Lung (tissue), 12 donors: ENCODE measurements around the gene RBM38. TPM values are rescaled to one million over a fixed set of nuclear protein-coding genes. Genes with fewer than 3 reads are reported as not detected.
"Not testable (repeated sequence)": the region's sequence is repeated elsewhere in the genome, so short reads cannot be mapped to it uniquely, and the experiment has no call there.

Source experiments
- ATAC-seq: fragments of 200-7000 bp; cut with Tn5 transposase; one replicate; pipeline ENCODE4 v1.9.1; 2020; ENCODE audit warnings: moderate number of reproducible peaks; ENCODE audit not compliant: insufficient read depth, low FRiP score
- DNase-seq, 3 donors: peaks; one replicate each; pipeline ENCODE4 v3.0.0-alpha.2; 2013 to 2017
- H3K27ac ChIP-seq, 2 donors: one replicate each; pipeline ENCODE4 v1.5.1; 2013; ENCODE audit warnings: mild to moderate bottlenecking in 2 of 2, moderate library complexity in 2 of 2, control low read depth in 1 of 2, inconsistent platforms in 1 of 2, low read depth in 1 of 2, low read length in 1 of 2
- H3K27me3 ChIP-seq, 3 donors: one replicate each; pipeline ENCODE4 v1.5.1; 2013; ENCODE audit warnings: low read length in 2 of 3; ENCODE audit not compliant: control insufficient read depth in 3 of 3, insufficient read depth in 3 of 3
- H3K36me3 ChIP-seq, 4 donors: one replicate each; pipeline ENCODE4 v1.5.1; 2013; ENCODE audit warnings: low read length in 4 of 4, mild to moderate bottlenecking in 1 of 4, moderate library complexity in 1 of 4; ENCODE audit not compliant: control insufficient read depth in 4 of 4, insufficient read depth in 4 of 4
- H3K4me1 ChIP-seq, 5 donors: one replicate each; pipeline ENCODE4 v1.5.1; 2013; ENCODE audit warnings: low read length in 5 of 5, mild to moderate bottlenecking in 2 of 5, moderate library complexity in 1 of 5; ENCODE audit not compliant: control insufficient read depth in 5 of 5, insufficient read depth in 5 of 5
- H3K4me3 ChIP-seq: one replicate; pipeline ENCODE4 v1.5.1; 2013; ENCODE audit warnings: mild to moderate bottlenecking, control low read depth, moderate library complexity
- H3K9ac ChIP-seq, 2 donors: one replicate each; pipeline ENCODE4 v1.5.1; 2013; ENCODE audit warnings: low read length in 2 of 2, control low read depth in 1 of 2; ENCODE audit not compliant: insufficient read depth in 1 of 2
- H3K9me3 ChIP-seq, 4 donors: one replicate each; pipeline ENCODE4 v1.5.1; 2013; ENCODE audit warnings: low read length in 3 of 4, mild to moderate bottlenecking in 1 of 4, moderate library complexity in 1 of 4; ENCODE audit not compliant: control insufficient read depth in 4 of 4, insufficient read depth in 3 of 4
- CTCF ChIP-seq: IDR thresholded peaks from 2 replicates; pipeline ENCODE4 v1.5.1; 2012; ENCODE audit warnings: mild to moderate bottlenecking; ENCODE audit errors: control extremely low read depth, extremely low read depth
- WGBS, 2 donors: extraction: QIAGEN DNeasy Blood & Tissue Kit; methylation state at CpG; one replicate each; pipeline ENCODE4 v1.1.7; 2013; 5-methylcytosine and 5-hydroxymethylcytosine counted together
- polyA plus RNA-seq, 2 donors: library from polyadenylated mRNA; stranded (reverse); fragments of 200-250 nt; gene quantifications; one replicate each; pipeline ENCODE4 v1.2.1, GENCODE V29; 2013
- total RNA-seq, 2 donors: library from RNA; depleted of rRNA in 1 of 2; stranded (reverse); fragments of >200 nt in 1 of 2; gene quantifications; one replicate each; pipeline ENCODE4 v1.2.1, GENCODE V29; 2014 to 2021
- donor health status: control.
- donor health status: control.
- donor health status: Bipolar disorder and iron deficiency.
- donor health status: healthy.
- donor health status: DM: yes; HTN: yes; CAD: no.

Gene RBM38
- total and polyA plus RNA-seq, 4 donors: 23.1 to 38.6 (median 30.9) TPM

GRCh38 chr20:57346477-57346876 lies 44.7 kb upstream of the RBM38 start:
- peak; percentile 77 to 85 (median 82) for DNase-seq
- H3K9me3 ChIP-seq: no peaks in the 10 kb centered on the region
- H3K4me3 ChIP-seq: no peak overlapping the region
- peak; percentile 49 for TF ChIP-seq CTCF
- no peak overlapping the region for H3K9ac ChIP-seq
- no peak overlapping the region for H3K27ac ChIP-seq
- H3K36me3 ChIP-seq: no peaks in the 10 kb centered on the region
- no peaks in the 10 kb centered on the region for H3K27me3 ChIP-seq
- H3K4me1 ChIP-seq: no peaks in the 10 kb centered on the region
- peak; percentile 45 for ATAC-seq
- WGBS, 2 donors: 2 to 3% methylated on average over 4 of the region's 4 CpGs

- ATAC-seq: no peak
- H3K4me3 ChIP-seq: no peak overlapping the region
- 81 to 86% methylated on average over 4 of the region's 4 CpGs for WGBS, 2 donors
- TF ChIP-seq CTCF: no peak
- H3K9ac ChIP-seq: no peak overlapping the region
- H3K4me1 ChIP-seq: peaks cover 0 to 8% (median 3%) of the 10 kb centered on the region in 5 donors
- H3K27me3 ChIP-seq: no peaks in the 10 kb centered on the region
- no peak for DNase-seq
- no peaks in the 10 kb centered on the region for H3K36me3 ChIP-seq
- H3K27ac ChIP-seq: no peak overlapping the region
- no peaks in the 10 kb centered on the region for H3K9me3 ChIP-seq
These were observed 43.8 kb upstream of the RBM38 start for GRCh38 chr20:57347393-57347792.

GRCh38 chr20:57348200-57348921 lies 42.8 kb upstream of the RBM38 start:
- H3K4me3 ChIP-seq, H3K27ac ChIP-seq, ATAC-seq, H3K9ac ChIP-seq, DNase-seq, H3K27me3 ChIP-seq, H3K9me3 ChIP-seq, H3K4me1 ChIP-seq, H3K36me3 ChIP-seq: not testable (repeated sequence)
- 68 to 80% methylated on average over 23 to 47 of the region's 47 CpGs for WGBS, 2 donors

- H3K4me3 ChIP-seq, DNase-seq, ATAC-seq, H3K9ac ChIP-seq, H3K27ac ChIP-seq, H3K36me3 ChIP-seq, H3K27me3 ChIP-seq, H3K9me3 ChIP-seq, H3K4me1 ChIP-seq: not testable (repeated sequence)
- 87 to 88% methylated on average over 21 of the region's 21 CpGs for WGBS, 2 donors
These were observed 42.1 kb upstream of the RBM38 start for GRCh38 chr20:57348922-57349574.
